Measurements from ENCODE around the gene COL17A1.

Gene COL17A1

DNA sequence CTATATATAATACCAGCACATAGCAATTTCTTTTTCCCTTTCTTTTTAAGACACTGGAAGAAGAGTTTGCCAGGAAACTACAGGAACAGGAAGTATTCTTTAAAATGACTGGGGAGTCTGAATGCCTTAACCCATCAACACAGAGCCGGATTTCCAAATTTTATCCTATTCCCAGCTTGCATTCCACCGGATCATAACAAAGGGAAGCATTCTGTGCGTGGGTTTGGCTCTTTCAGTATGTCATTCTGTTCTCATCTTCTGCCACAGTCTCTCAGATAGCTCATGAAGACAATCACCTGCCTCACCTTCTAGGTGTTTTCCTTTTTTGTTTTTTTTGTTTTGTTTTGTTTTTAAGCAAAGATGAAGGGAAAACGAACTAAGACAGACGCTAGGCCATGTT lies 60.2 kb downstream of the COL17A1 start:
- Histone ChIP-seq H3K23ac (ENCODE audit: low read length) (no peak overlapping the region), H4K91ac (ENCODE audit: low read depth, low read length) (no peak overlapping the region), H3K18ac (ENCODE audit: low read length) (no peak overlapping the region), H2AFZ (ENCODE audit: insufficient read depth, low read length, poor library complexity) (no peak overlapping the region), H2BK12ac (ENCODE audit: low read length) (no peak overlapping the region), H2AK5ac (ENCODE audit: low read length) (no peak overlapping the region), H3K27me3 (ENCODE audit: insufficient read depth, low read length) (no peaks in the 10 kb centered on the region), H3K79me2 (ENCODE audit: control insufficient read depth, insufficient read depth, low read length, poor library complexity) (no peaks in the 10 kb centered on the region), H3K79me1 (ENCODE audit: low read length) (no peaks in the 10 kb centered on the region), H3K4ac (ENCODE audit: low read depth, low read length) (no peak overlapping the region), H3K4me1 (ENCODE audit: control insufficient read depth in 1 of 2, insufficient read depth in 2 of 2, low read length in 2 of 2) (no peaks in the 10 kb centered on the region), H3K4me3 (ENCODE audit: low read depth, low read length) (no peak overlapping the region), H3K36me3 (ENCODE audit: control insufficient read depth in 1 of 2, insufficient read depth in 2 of 2, low read length in 2 of 2) (peaks cover 6 to 13% of the 10 kb centered on the region in 2 experiments), H4K12ac (ENCODE audit: low read depth, low read length) (no peak overlapping the region), H3K9ac (ENCODE audit: low read length) (no peak overlapping the region), H2BK120ac (ENCODE audit: insufficient read depth, low read length, poor library complexity) (no peak overlapping the region), H3K4me2 (ENCODE audit: low read length) (no peak overlapping the region), H3K14ac (ENCODE audit: low read length) (no peak overlapping the region), H4K8ac (ENCODE audit: low read depth, low read length) (no peak overlapping the region), H3K9me3 (ENCODE audit: insufficient read depth, low read depth, low read length) (no peaks in the 10 kb centered on the region), H2BK5ac (ENCODE audit: low read depth, low read length, poor library complexity) (no peak overlapping the region), H3K27ac (ENCODE audit: low read depth, low read length) (no peak overlapping the region)
- WGBS (ENCODE audit: extremely low coverage, insufficient coverage, insufficient read length), result no CpG with 5 or more reads among the region's 5 CpGs
- DNase-seq, result no peak

DNA sequence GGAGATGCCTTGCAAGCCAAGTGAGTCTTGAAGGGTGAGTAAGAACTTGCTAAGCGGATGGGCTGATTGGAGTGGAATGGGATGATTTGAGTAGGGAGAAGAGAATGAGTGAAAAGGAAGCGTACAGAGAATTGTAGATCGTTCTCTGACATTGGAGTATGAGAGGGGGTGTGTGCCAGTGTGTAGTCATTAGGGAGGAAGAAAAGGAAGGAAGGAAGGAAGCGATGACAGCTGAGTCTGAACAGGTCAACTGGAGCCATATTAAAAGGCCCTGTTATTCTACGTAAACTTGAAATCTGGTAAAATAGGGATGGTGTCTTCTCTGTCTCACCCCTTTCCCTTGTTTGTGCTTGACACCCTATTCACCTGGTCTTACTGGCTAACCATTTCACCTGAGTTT lies 63.7 kb downstream of the COL17A1 start:
- H3K4ac ChIP-seq (ENCODE audit: low read depth, low read length), result no peak overlapping the region
- 100% methylated on average over 3 of the region's 5 CpGs for WGBS (ENCODE audit: extremely low coverage, insufficient coverage, insufficient read length)
- no peak overlapping the region for H3K9ac ChIP-seq (ENCODE audit: low read length)

DNA sequence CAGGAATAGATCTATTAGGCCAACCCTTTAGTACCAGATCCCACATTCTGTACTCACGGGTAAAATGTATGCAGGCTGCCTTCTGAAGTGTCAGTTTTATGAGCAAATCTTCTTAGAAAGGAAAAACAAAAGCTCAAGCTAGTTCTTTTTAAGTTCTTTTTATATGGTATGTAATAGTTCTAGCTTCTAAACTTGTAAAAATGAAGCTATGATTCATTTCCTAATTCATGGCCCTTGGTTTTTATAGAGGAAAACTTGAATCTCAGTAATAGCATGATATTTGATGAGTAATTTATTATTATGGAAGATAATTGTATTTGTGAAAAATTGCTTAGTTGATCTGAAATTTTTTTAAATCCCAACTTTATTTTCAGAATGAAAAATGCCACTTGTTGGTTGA lies 64.4 kb downstream of the COL17A1 start:
- Histone ChIP-seq H2AFZ (ENCODE audit: insufficient read depth, low read length, poor library complexity) (no peak overlapping the region), H3K4me2 (ENCODE audit: low read length) (no peak overlapping the region), H2BK5ac (ENCODE audit: low read depth, low read length, poor library complexity) (no peak overlapping the region), H3K18ac (ENCODE audit: low read length) (no peak overlapping the region), H3K4me1 (ENCODE audit: control insufficient read depth in 1 of 2, insufficient read depth in 2 of 2, low read length in 2 of 2) (no peaks in the 10 kb centered on the region), H4K8ac (ENCODE audit: low read depth, low read length) (no peak overlapping the region), H4K12ac (ENCODE audit: low read depth, low read length) (no peak overlapping the region), H3K4me3 (ENCODE audit: low read depth, low read length) (no peak overlapping the region), H3K79me2 (ENCODE audit: control insufficient read depth, insufficient read depth, low read length, poor library complexity) (no peaks in the 10 kb centered on the region), H3K9ac (ENCODE audit: low read length) (no peak overlapping the region), H3K27me3 (ENCODE audit: insufficient read depth, low read length) (no peaks in the 10 kb centered on the region), H3K27ac (ENCODE audit: low read depth, low read length) (no peak overlapping the region), H3K23ac (ENCODE audit: low read length) (no peak overlapping the region), H2BK120ac (ENCODE audit: insufficient read depth, low read length, poor library complexity) (no peak overlapping the region), H2AK5ac (ENCODE audit: low read length) (no peak overlapping the region), H3K79me1 (ENCODE audit: low read length) (no peaks in the 10 kb centered on the region), H2BK12ac (ENCODE audit: low read length) (no peak overlapping the region), H3K36me3 (ENCODE audit: control insufficient read depth in 1 of 2, insufficient read depth in 2 of 2, low read length in 2 of 2) (peaks cover 8 to 26% of the 10 kb centered on the region in 2 experiments), H3K4ac (ENCODE audit: low read depth, low read length) (no peak overlapping the region), H3K14ac (ENCODE audit: low read length) (no peak overlapping the region), H3K9me3 (ENCODE audit: insufficient read depth, low read depth, low read length) (no peaks in the 10 kb centered on the region), H4K91ac (ENCODE audit: low read depth, low read length) (no peak overlapping the region)
- DNase-seq, result no peak
- whole genome bisulfite sequencing (ENCODE audit: extremely low coverage, insufficient coverage, insufficient read length), result no CpG with 5 or more reads among the region's 1 CpG

More for the DNA sequence above, 63.7 kb downstream of the COL17A1 start:
- no peak overlapping the region for H2AFZ ChIP-seq (ENCODE audit: insufficient read depth, low read length, poor library complexity)
- H2BK5ac ChIP-seq (ENCODE audit: low read depth, low read length, poor library complexity), result no peak overlapping the region
- H3K36me3 ChIP-seq (ENCODE audit: control insufficient read depth in 1 of 2, insufficient read depth in 2 of 2, low read length in 2 of 2), result peaks cover 8 to 26% of the 10 kb centered on the region in 2 experiments
- no peaks in the 10 kb centered on the region for H3K9me3 ChIP-seq (ENCODE audit: insufficient read depth, low read depth, low read length)
- H2AK5ac ChIP-seq (ENCODE audit: low read length), result no peak overlapping the region
- H3K79me1 ChIP-seq (ENCODE audit: low read length), result no peaks in the 10 kb centered on the region
- DNase-seq, result no peak
- no peak overlapping the region for H3K14ac ChIP-seq (ENCODE audit: low read length)
- no peak overlapping the region for H2BK12ac ChIP-seq (ENCODE audit: low read length)
- H3K27me3 ChIP-seq (ENCODE audit: insufficient read depth, low read length), result no peaks in the 10 kb centered on the region
- H4K91ac ChIP-seq (ENCODE audit: low read depth, low read length), result no peak overlapping the region
- H3K4me3 ChIP-seq (ENCODE audit: low read depth, low read length), result no peak overlapping the region
- no peak overlapping the region for H3K23ac ChIP-seq (ENCODE audit: low read length)
- H3K79me2 ChIP-seq (ENCODE audit: control insufficient read depth, insufficient read depth, low read length, poor library complexity), result no peaks in the 10 kb centered on the region
- no peak overlapping the region for H3K27ac ChIP-seq (ENCODE audit: low read depth, low read length)
- no peak overlapping the region for H3K4me2 ChIP-seq (ENCODE audit: low read length)
- no peak overlapping the region for H4K12ac ChIP-seq (ENCODE audit: low read depth, low read length)
- no peaks in the 10 kb centered on the region for H3K4me1 ChIP-seq (ENCODE audit: control insufficient read depth in 1 of 2, insufficient read depth in 2 of 2, low read length in 2 of 2)
- H4K8ac ChIP-seq (ENCODE audit: low read depth, low read length), result no peak overlapping the region
- H2BK120ac ChIP-seq (ENCODE audit: insufficient read depth, low read length, poor library complexity), result no peak overlapping the region
- no peak overlapping the region for H3K18ac ChIP-seq (ENCODE audit: low read length)

DNA sequence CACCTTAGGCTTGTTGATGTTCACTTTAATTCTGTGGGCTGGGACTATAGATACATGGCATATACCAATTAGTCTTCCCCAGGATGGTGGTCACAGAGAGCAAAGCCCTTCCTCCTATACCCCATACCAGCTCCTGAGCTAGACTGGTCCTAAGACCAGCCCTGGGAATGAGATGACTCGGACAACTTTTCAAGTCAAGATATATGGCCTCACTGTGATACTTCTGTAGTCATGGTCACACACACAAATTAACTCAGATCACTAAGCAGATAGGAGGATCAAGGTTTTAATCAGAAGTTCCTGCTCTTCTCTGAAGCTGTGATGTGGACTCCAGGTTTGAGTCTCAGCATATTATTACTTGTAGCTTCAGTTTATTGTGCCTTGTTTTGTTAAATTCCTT lies 65.7 kb downstream of the COL17A1 start:
- H3K36me3 ChIP-seq (ENCODE audit: control insufficient read depth in 1 of 2, insufficient read depth in 2 of 2, low read length in 2 of 2), result peaks cover 8 to 26% of the 10 kb centered on the region in 2 experiments
- no peak for DNase-seq
- no CpG with 5 or more reads among the region's 1 CpG for WGBS (ENCODE audit: extremely low coverage, insufficient coverage, insufficient read length)
- no peak overlapping the region for H4K12ac ChIP-seq (ENCODE audit: low read depth, low read length)
- H3K4me3 ChIP-seq (ENCODE audit: low read depth, low read length), result no peak overlapping the region
- no peak overlapping the region for H3K14ac ChIP-seq (ENCODE audit: low read length)
- H2AFZ ChIP-seq (ENCODE audit: insufficient read depth, low read length, poor library complexity), result no peak overlapping the region
- no peak overlapping the region for H3K4me2 ChIP-seq (ENCODE audit: low read length)
- H2BK120ac ChIP-seq (ENCODE audit: insufficient read depth, low read length, poor library complexity), result no peak overlapping the region
- H3K9me3 ChIP-seq (ENCODE audit: insufficient read depth, low read depth, low read length), result no peaks in the 10 kb centered on the region
- no peak overlapping the region for H4K91ac ChIP-seq (ENCODE audit: low read depth, low read length)
- no peak overlapping the region for H2BK5ac ChIP-seq (ENCODE audit: low read depth, low read length, poor library complexity)
- H2AK5ac ChIP-seq (ENCODE audit: low read length), result no peak overlapping the region
- no peak overlapping the region for H2BK12ac ChIP-seq (ENCODE audit: low read length)
- H3K79me2 ChIP-seq (ENCODE audit: control insufficient read depth, insufficient read depth, low read length, poor library complexity), result no peaks in the 10 kb centered on the region
- H3K79me1 ChIP-seq (ENCODE audit: low read length), result no peaks in the 10 kb centered on the region
- no peak overlapping the region for H3K4ac ChIP-seq (ENCODE audit: low read depth, low read length)
- H3K18ac ChIP-seq (ENCODE audit: low read length), result no peak overlapping the region
- H3K23ac ChIP-seq (ENCODE audit: low read length), result no peak overlapping the region
- H3K27ac ChIP-seq (ENCODE audit: low read depth, low read length), result no peak overlapping the region
- H3K27me3 ChIP-seq (ENCODE audit: insufficient read depth, low read length), result no peaks in the 10 kb centered on the region
- no peak overlapping the region for H3K9ac ChIP-seq (ENCODE audit: low read length)
- H3K4me1 ChIP-seq (ENCODE audit: control insufficient read depth in 1 of 2, insufficient read depth in 2 of 2, low read length in 2 of 2), result no peaks in the 10 kb centered on the region
- H4K8ac ChIP-seq (ENCODE audit: low read depth, low read length), result no peak overlapping the region
